Activated CD4-positive, alpha-beta memory T cell treated with anti-CD3 and anti-CD28 coated beads for 36 hours (primary cell): Measurements from ENCODE around the gene FAM170A. TPM values are rescaled to one million over a fixed set of nuclear protein-coding genes. Genes with fewer than 3 reads are reported as not detected.

ENCODE experiments used
- CTCF ChIA-PET: fragments of 350-600 bp; sonication (Branson Sonifier 250); formaldehyde crosslinking; loops from one replicate; lab custom pipeline; 2021; ENCODE audit warnings: antibody characterized with exemption, inconsistent platforms; lab: Charles Lee
- POLR2A ChIA-PET: fragments of 350-600 bp; sonication (Branson Sonifier 250); formaldehyde crosslinking; loops from one replicate; lab custom pipeline; 2021; ENCODE audit warnings: antibody characterized with exemption; lab: Charles Lee
- DNase-seq: peaks from one replicate; pipeline ENCODE4 v3.0.0-alpha.2; 2020
- H3K27ac Mint-ChIP-seq: one replicate; pipeline ENCODE4 v1.8.0; 2021; ENCODE audit warnings: mixed read lengths
- H3K27me3 Mint-ChIP-seq: one replicate; pipeline ENCODE4 v1.8.0; 2021; ENCODE audit warnings: mixed read lengths
- H3K36me3 Mint-ChIP-seq: one replicate; pipeline ENCODE4 v1.8.0; 2021; ENCODE audit warnings: mixed read lengths
- H3K4me1 Mint-ChIP-seq: one replicate; pipeline ENCODE4 v1.8.0; 2021; ENCODE audit warnings: low read depth, mixed read lengths
- H3K4me3 Mint-ChIP-seq: one replicate; pipeline ENCODE4 v1.8.0; 2021; ENCODE audit warnings: mild to moderate bottlenecking, mixed read lengths
- H3K9me3 Mint-ChIP-seq: one replicate; pipeline ENCODE4 v1.8.0; 2021; ENCODE audit warnings: mixed read lengths
- intact Hi-C: fragments of 100-400 bp; cut with micrococcal nuclease; formaldehyde crosslinking; loops from one replicate; pipeline ENCODE4 v1.15.1; 2023
- total RNA-seq, 2 experiments: library from RNA; stranded (reverse); gene quantifications; one replicate each; pipeline ENCODE4 v1.2.3, GENCODE V29; 2021

The FAM170A gene
- total RNA-seq, 2 experiments from 2014 or later: not detected

- peaks cover 10% of the 10 kb centered on the region for H3K9me3 Mint-ChIP-seq
- DNase-seq: no peak
- intact Hi-C loops: no loop called here
- H3K4me3 Mint-ChIP-seq: no peak overlapping the region
- no peak overlapping the region for H3K27ac Mint-ChIP-seq
- no peaks in the 10 kb centered on the region for H3K4me1 Mint-ChIP-seq
- ChIA-PET CTCF (no interaction called here), POLR2A (no interaction called here)
- no peaks in the 10 kb centered on the region for H3K27me3 Mint-ChIP-seq
- H3K36me3 Mint-ChIP-seq: no peaks in the 10 kb centered on the region
Observed at GRCh38 chr5:119666542-119666941, 37.2 kb downstream of the FAM170A start.

GRCh38 chr5:119678351-119679028 lies 49.1 kb downstream of the FAM170A start:
- ChIA-PET CTCF (no interaction called here), POLR2A (no interaction called here)
- no peak for DNase-seq
- Mint-ChIP-seq H3K27ac (no peak overlapping the region), H3K9me3 (peaks cover 2% of the 10 kb centered on the region), H3K4me3 (no peak overlapping the region), H3K27me3 (peaks cover 2% of the 10 kb centered on the region), H3K36me3 (no peaks in the 10 kb centered on the region), H3K4me1 (no peaks in the 10 kb centered on the region)
- intact Hi-C loops: no loop called here

- Mint-ChIP-seq H3K4me3 (no peak overlapping the region), H3K27ac (no peak overlapping the region), H3K9me3 (peaks cover 3% of the 10 kb centered on the region), H3K27me3 (peaks cover 2% of the 10 kb centered on the region), H3K4me1 (no peaks in the 10 kb centered on the region), H3K36me3 (no peaks in the 10 kb centered on the region)
- POLR2A ChIA-PET: no interaction called here
- no peak for DNase-seq
- intact Hi-C loops: no loop called here
- CTCF ChIA-PET: no interaction called here
Observed at GRCh38 chr5:119680080-119680479, 50.7 kb downstream of the FAM170A start.

- Mint-ChIP-seq H3K9me3 (peaks cover 3% of the 10 kb centered on the region), H3K27ac (no peak overlapping the region), H3K27me3 (peaks cover 2% of the 10 kb centered on the region), H3K36me3 (no peaks in the 10 kb centered on the region), H3K4me3 (no peak overlapping the region), H3K4me1 (no peaks in the 10 kb centered on the region)
- CTCF ChIA-PET: no interaction called here
- no peak for DNase-seq
- POLR2A ChIA-PET: no interaction called here
- intact Hi-C loops: no loop called here
Observed at GRCh38 chr5:119681734-119682133, 52.4 kb downstream of the FAM170A start.

GRCh38 chr5:119682372-119682771 lies 53.0 kb downstream of the FAM170A start:
- Mint-ChIP-seq H3K4me3 (no peak overlapping the region), H3K4me1 (no peaks in the 10 kb centered on the region), H3K36me3 (no peaks in the 10 kb centered on the region), H3K27ac (no peak overlapping the region), H3K27me3 (peaks cover 2% of the 10 kb centered on the region), H3K9me3 (peaks cover 3% of the 10 kb centered on the region)
- no peak for DNase-seq
- ChIA-PET POLR2A (no interaction called here), CTCF (no interaction called here)
- intact Hi-C loops: no loop called here

Other genes starting within 250 kb of the FAM170A start
- gene HSD17B4, start 177.1 kb upstream of the FAM170A start, total RNA-seq: 100 to 1,000 TPM in 1 of 2 experiments, 10 to 100 TPM in 1; 83.2 to 117 TPM